BLaER1 treated with 17β-estradiol and CSF1 and Interleukin-3, amounts not matched to agents 10 nM and 100 nM (cell line): ENCODE data around the gene CDKN2B.
A peak's percentile ranks its signal among the peaks of the same experiment; 100 is the strongest.

ENCODE experiments used
- H3K27ac ChIP-seq, 11 experiments: shearing (Covaris generic); formaldehyde crosslinking; 2 replicates each; pipeline ENCODE4 v1.8.1; 2022
- H3K27me3 ChIP-seq, 11 experiments: shearing (Covaris generic); formaldehyde crosslinking; 2 replicates each; pipeline ENCODE4 v1.8.1; 2022
- H3K36me3 ChIP-seq, 11 experiments: shearing (Covaris generic); formaldehyde crosslinking; 2 replicates each; pipeline ENCODE4 v1.8.1; 2022
- H3K4me1 ChIP-seq, 10 experiments: shearing (Covaris generic); formaldehyde crosslinking; 2 replicates each; pipeline ENCODE4 v1.8.1; 2022
- H3K4me2 ChIP-seq, 11 experiments: shearing (Covaris generic); formaldehyde crosslinking; 2 replicates each; pipeline ENCODE4 v1.8.1; 2022
- H3K4me3 ChIP-seq, 10 experiments: shearing (Covaris generic); formaldehyde crosslinking; 2 replicates each; pipeline ENCODE4 v1.8.1; 2022
- H3K9ac ChIP-seq, 11 experiments: shearing (Covaris generic); formaldehyde crosslinking; 2 replicates each; pipeline ENCODE4 v1.8.1; 2022
- H3K9me3 ChIP-seq, 11 experiments: shearing (Covaris generic); formaldehyde crosslinking; replicated peaks in 1 of 11; 2 replicates each; pipeline ENCODE4 v1.8.1; 2022
- H4K20me1 ChIP-seq, 11 experiments: shearing (Covaris generic); formaldehyde crosslinking; 2 replicates each; pipeline ENCODE4 v1.8.1; 2022
- Cebpa-rat ChIP-seq, 11 experiments: shearing (Covaris generic); IDR thresholded peaks; 2 replicates each; pipeline ENCODE4 v1.8.1; 2022

CDKN2B gene

GRCh38 chr9:21976334-21976875, 32.7 kb downstream of the CDKN2B start:
- Histone ChIP-seq H3K9me3 (peaks cover 0 to 25% (median 15%) of the 10 kb centered on the region in 11 experiments; a peak in 14 of 22 replicates), H3K4me3 (0 out of 20 replicates have a peak overlapping the region, but pooled peaks of 1 of the 10 experiments have one; percentile 50), H3K27me3 (peaks cover 96 to 98% (median 97%) of the 10 kb centered on the region in 11 experiments), H3K4me2 (peak overlapping the region in 3 of 11 experiments; percentile 21 to 85 (median 85); a peak in 2 of 22 replicates), H3K27ac (no peak overlapping the region), H3K4me1 (peaks cover 13 to 29% (median 15%) of the 10 kb centered on the region in 10 experiments; a peak in 18 of 20 replicates), H3K9ac (no peak overlapping the region), H4K20me1 (peaks cover 8 to 84% (median 61%) of the 10 kb centered on the region in 11 experiments; a peak in 20 of 22 replicates), H3K36me3 (no peaks in the 10 kb centered on the region)
- TF ChIP-seq Cebpa-rat (IDR thresholded peaks at IDR 0.05): no peak

GRCh38 chr9:21974722-21975409, 34.2 kb downstream of the CDKN2B start:
- Histone ChIP-seq H3K9ac (peak overlapping the region in 4 of 11 experiments; percentile 10 to 64 (median 56); a peak in 6 of 22 replicates), H3K27me3 (peaks cover 99 to 100% (median 100%) of the 10 kb centered on the region in 11 experiments), H3K27ac (no peak overlapping the region)

GRCh38 chr9:21974343-21974721, 34.8 kb downstream of the CDKN2B start:
- TF ChIP-seq Cebpa-rat (IDR thresholded peaks at IDR 0.05): no peak
- peak overlapping the region; percentile 26 to 61 (median 52); a peak in 17 of 20 replicates for H3K4me3 ChIP-seq
- peak overlapping the region; percentile 60 to 88 (median 76) for H3K4me2 ChIP-seq
- H3K27me3 ChIP-seq: peaks cover 99 to 100% (median 100%) of the 10 kb centered on the region in 11 experiments
- no peak overlapping the region for H3K27ac ChIP-seq
- H4K20me1 ChIP-seq: peaks cover 8 to 95% (median 79%) of the 10 kb centered on the region in 11 experiments; a peak in 20 of 22 replicates
- H3K9ac ChIP-seq: peak overlapping the region in 4 of 11 experiments; percentile 10 to 64 (median 56); a peak in 6 of 22 replicates
- peaks cover 15 to 39% (median 29%) of the 10 kb centered on the region in 11 experiments for H3K9me3 ChIP-seq
- H3K36me3 ChIP-seq: peaks cover 0 to 16% (median 11%) of the 10 kb centered on the region in 11 experiments; a peak in 12 of 22 replicates
- H3K4me1 ChIP-seq: peaks cover 13 to 29% (median 15%) of the 10 kb centered on the region in 10 experiments; a peak in 18 of 20 replicates

More at GRCh38 chr9:21974722-21975409, 34.2 kb downstream of the CDKN2B start:
- H3K4me2 ChIP-seq: peak overlapping the region; percentile 60 to 88 (median 76)
- TF ChIP-seq Cebpa-rat (IDR thresholded peaks at IDR 0.05): no peak
- H3K36me3 ChIP-seq: peaks cover 0 to 15% (median 11%) of the 10 kb centered on the region in 11 experiments; a peak in 12 of 22 replicates
- peaks cover 12 to 39% (median 28%) of the 10 kb centered on the region in 11 experiments for H3K9me3 ChIP-seq
- H3K4me3 ChIP-seq: peak overlapping the region; percentile 26 to 61 (median 52); a peak in 19 of 20 replicates
- peaks cover 13 to 29% (median 15%) of the 10 kb centered on the region in 10 experiments; a peak in 18 of 20 replicates for H3K4me1 ChIP-seq
- H4K20me1 ChIP-seq: peaks cover 8 to 95% (median 76%) of the 10 kb centered on the region in 11 experiments; a peak in 20 of 22 replicates

- Histone ChIP-seq H3K9me3 (peaks cover 26 to 47% (median 37%) of the 10 kb centered on the region in 11 experiments), H3K4me3 (no peak overlapping the region), H3K27ac (no peak overlapping the region), H3K9ac (no peak overlapping the region), H3K4me2 (no peak overlapping the region), H3K4me1 (peaks cover 13 to 42% (median 16%) of the 10 kb centered on the region in 10 experiments; a peak in 19 of 20 replicates), H4K20me1 (peaks cover 3 to 98% (median 87%) of the 10 kb centered on the region in 11 experiments; a peak in 20 of 22 replicates), H3K27me3 (peaks cover 99 to 100% (median 100%) of the 10 kb centered on the region in 11 experiments), H3K36me3 (peaks cover 0 to 22% (median 11%) of the 10 kb centered on the region in 11 experiments; a peak in 12 of 22 replicates)
- no peak for TF ChIP-seq Cebpa-rat (IDR thresholded peaks at IDR 0.05)
These were observed 36.7 kb downstream of the CDKN2B start for GRCh38 chr9:21972361-21972760.

DNA sequence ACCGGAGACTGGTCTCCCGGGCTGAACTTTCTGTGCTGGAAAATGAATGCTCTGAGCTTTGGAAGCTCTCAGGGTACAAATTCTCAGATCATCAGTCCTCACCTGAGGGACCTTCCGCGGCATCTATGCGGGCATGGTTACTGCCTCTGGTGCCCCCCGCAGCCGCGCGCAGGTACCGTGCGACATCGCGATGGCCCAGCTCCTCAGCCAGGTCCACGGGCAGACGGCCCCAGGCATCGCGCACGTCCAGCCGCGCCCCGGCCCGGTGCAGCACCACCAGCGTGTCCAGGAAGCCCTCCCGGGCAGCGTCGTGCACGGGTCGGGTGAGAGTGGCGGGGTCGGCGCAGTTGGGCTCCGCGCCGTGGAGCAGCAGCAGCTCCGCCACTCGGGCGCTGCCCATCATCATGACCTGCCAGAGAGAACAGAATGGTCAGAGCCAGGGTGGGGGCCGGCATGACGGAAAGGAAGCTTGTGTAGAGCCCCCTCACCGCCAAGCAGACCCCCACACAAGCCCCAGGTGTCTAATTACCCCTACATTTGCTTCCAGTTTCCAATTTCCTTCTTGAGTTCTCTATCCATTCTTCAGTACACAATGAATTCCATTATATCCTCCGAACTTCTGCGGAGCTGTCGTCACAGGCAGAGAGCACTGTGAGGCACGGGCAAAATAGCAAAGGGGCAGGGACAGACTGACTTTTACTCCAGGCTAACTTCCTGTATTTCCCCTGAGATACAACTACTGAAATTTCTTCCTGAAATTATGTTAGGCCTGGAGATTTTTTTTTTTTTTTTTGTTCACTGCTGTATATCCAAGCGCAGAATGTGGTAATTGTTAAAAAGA, 38.1 kb downstream of the CDKN2B start:
- Histone ChIP-seq H3K9me3 (peaks cover 24 to 37% (median 33%) of the 10 kb centered on the region in 11 experiments), H3K4me2 (no peak overlapping the region), H3K27ac (no peak overlapping the region), H3K4me3 (no peak overlapping the region), H3K4me1 (peaks cover 18 to 49% (median 22%) of the 10 kb centered on the region in 10 experiments; a peak in 19 of 20 replicates), H3K9ac (no peak overlapping the region), H3K36me3 (peaks cover 0 to 22% (median 11%) of the 10 kb centered on the region in 11 experiments; a peak in 12 of 22 replicates), H3K27me3 (peaks cover 99 to 100% (median 100%) of the 10 kb centered on the region in 11 experiments), H4K20me1 (peaks cover 3 to 98% (median 85%) of the 10 kb centered on the region in 11 experiments; a peak in 20 of 22 replicates)
- TF ChIP-seq Cebpa-rat (IDR thresholded peaks at IDR 0.05): no peak

- Histone ChIP-seq H3K36me3 (peaks cover 0 to 22% (median 11%) of the 10 kb centered on the region in 11 experiments; a peak in 12 of 22 replicates), H3K4me3 (no peak overlapping the region; a peak in 1 of 20 replicates), H3K4me2 (no peak overlapping the region), H4K20me1 (peaks cover 3 to 98% (median 85%) of the 10 kb centered on the region in 11 experiments; a peak in 20 of 22 replicates), H3K27me3 (peaks cover 99 to 100% (median 100%) of the 10 kb centered on the region in 11 experiments), H3K9ac (no peak overlapping the region), H3K9me3 (peaks cover 24 to 37% (median 33%) of the 10 kb centered on the region in 11 experiments), H3K27ac (no peak overlapping the region), H3K4me1 (peaks cover 20 to 49% (median 24%) of the 10 kb centered on the region in 10 experiments; a peak in 19 of 20 replicates)
- no peak for TF ChIP-seq Cebpa-rat (IDR thresholded peaks at IDR 0.05)
These were observed 38.9 kb downstream of the CDKN2B start for GRCh38 chr9:21969951-21970799.
